HG03045 (cell line): ENCODE measurements around the gene TRIM7.

Source experiments
- ATAC-seq: cut with Tn5 transposase; IDR thresholded peaks from one replicate; pipeline ENCODE4 v1.9.1; 2021; ENCODE audit warnings: mild to moderate bottlenecking, moderate library complexity; ENCODE audit not compliant: unreplicated experiment

TRIM7 gene

GRCh38 chr5:181204826-181205760 lies at the start of gene TRIM7:
TSS of gene TRIM7 (minus strand) at chr5:181205196. CDS start at chr5:181205110, 86 bp downstream.
- ATAC-seq = no peak

DNA sequence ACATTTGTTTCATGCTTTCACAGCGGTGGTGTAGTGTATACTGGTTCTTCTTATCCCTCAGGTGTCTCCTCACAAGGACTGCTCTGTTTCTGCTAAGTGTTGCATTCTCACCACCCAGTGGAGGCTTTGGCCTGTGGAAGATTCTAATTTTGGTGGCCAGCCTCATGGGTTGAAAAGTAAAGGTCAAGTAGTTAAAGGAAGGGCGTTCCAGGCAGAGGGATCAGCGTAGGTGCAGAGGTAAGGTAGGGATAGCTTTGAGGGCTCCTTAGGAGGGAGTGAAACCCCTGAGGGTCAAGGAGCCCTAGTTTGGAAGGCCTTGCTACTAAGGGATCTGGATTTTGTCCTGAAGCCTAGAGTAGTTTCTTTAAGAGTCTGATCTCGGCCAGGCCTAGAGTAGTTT lies 43.3 kb upstream of the TRIM7 start:
- no peak for ATAC-seq

DNA sequence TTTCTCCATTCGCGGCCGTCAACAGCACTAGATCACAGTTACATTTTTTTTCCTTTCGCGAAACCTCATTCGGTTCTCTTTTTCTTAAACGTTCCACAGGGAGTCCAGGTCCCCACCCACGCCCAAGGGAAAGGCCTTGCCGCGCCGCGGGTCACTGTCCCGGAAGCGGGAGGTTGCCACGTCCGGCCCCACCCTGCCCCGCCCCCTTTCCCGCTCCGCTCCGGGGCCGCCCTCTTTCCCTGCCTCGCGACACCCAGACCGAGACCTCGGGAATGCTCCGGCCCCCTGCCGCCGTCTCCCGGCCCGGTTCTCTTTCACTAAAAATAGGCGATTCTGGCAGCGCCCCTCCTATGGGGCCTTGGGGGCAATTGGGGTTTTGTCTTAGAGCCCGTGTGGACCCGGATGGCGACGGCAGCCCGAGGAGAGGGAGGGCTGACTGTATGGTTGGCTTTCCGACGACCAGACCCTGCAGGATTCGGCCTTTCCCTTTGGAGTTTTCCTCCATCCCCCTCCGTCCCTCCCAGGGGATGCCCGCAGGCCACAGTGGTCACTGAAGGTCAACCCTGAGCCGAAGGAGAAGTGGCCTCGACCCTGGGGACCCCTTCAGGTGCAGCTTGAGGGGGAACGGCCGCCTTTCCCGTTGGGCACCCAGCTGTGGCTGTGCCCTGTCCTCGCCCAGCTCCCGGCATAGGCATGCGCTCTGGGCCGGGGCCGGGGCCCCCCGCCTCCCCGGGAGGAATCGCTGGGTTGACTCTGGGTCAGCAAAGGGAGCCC lies 41.5 kb upstream of the TRIM7 start:
- ATAC-seq = peak; percentile 62

- ATAC-seq = peak; percentile 4
Measured at GRCh38 chr5:181245427-181246275, 40.7 kb upstream of the TRIM7 start.

DNA sequence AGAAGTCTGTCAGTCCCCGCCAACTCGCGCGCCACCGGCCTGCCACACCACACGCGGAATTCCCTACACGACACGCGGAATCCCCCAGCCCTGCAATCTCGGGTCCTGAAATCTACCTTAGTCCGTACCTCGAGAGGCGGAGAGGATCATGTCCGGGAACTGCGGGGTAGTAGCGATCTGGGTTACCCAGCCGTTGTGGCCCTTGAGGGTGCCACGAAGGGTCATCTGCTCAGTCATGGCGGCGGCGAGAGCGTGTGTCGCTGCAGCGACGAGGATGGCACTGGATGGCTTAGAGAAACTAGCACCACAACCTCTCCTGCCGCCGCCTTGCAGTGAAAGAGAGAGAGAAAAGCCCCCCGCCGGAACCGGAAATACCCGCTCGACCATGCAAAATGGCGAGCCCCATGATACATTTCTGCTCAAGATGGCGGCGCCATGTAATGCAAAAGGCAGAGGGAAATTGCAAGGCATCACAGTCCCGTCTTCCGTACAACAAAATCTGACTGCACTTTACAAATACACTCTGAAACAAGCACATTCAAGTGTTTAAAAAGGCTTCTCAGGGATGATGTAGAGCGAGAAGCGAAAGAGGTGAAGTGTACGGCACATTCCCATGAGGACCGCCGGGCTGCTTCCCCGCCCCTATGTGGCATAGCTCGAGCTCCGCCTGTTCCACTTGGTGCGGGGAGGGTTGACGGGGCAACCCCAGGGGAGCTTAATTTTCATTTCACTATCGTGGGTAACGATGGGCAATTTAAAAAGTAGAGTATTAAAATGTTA lies 38.8 kb upstream of the TRIM7 start, which contains the start of gene RACK1:
Gene RACK1, minus strand, starts transcription at position 343 of the 780 bp plus-strand sequence. Its CDS starts 106 bp downstream, at position 237.
- peak; percentile 55 for ATAC-seq

DNA sequence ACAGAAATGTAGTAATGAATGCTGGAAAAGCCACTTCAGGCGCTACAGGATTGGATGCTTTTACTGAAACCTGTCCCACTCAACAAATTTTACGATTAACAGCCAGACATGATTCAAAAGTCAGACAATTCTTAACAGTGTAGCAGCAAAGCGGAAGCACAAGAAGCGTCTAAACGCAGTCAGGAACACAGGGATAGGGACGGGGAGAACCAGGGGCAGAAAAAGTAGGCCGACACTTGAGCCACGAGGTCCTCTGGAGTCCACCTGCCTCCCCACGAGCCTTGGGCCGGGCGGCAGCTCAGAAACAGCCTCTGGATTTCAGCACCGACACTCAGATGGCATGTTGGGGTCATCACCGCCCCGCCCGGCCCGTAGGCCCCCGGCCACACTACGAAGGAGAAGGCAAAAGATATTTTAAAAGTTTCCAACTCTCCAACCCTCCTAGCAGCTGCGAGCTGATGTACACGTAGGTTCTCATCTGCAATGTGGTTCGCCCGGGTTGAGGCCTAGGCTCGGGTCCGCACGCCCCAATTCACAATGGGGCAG lies 38.1 kb upstream of the TRIM7 start:
- ATAC-seq = no peak

GRCh38 chr5:181242031-181242451 lies 37.0 kb upstream of the TRIM7 start:
- ATAC-seq = no peak

GRCh38 chr5:181241393-181241975 lies 36.5 kb upstream of the TRIM7 start:
- no peak for ATAC-seq

DNA sequence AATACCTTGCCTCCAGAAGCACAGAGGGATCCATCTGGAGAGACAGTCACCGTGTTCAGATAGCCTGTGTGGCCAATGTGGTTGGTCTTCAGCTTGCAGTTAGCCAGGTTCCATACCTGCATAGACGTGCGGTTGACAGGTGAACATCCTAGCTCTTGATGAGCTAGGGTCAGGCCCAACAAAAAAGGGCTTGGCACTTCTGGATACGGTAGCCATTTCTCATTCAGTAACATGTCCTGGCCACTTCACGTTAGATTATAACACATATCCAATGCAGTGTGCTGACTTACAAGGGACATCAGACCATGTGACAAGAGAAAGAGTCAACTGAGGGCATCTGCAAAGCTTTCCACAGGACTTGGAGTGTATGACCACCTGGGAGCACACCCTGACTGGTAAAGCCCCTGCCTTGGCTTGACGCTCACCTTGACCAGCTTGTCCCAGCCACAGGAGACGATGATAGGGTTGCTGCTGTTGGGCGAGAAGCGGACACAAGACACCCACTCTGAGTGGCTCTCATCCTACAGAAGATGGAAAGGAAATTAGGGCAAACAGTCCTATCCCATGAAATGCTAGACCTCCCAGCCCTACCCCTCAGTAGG lies 34.2 kb upstream of the TRIM7 start:
- no peak for ATAC-seq

GRCh38 chr5:181237729-181238385 lies 32.9 kb upstream of the TRIM7 start:
- no peak for ATAC-seq

GRCh38 chr5:181236954-181237641 lies 32.1 kb upstream of the TRIM7 start:
- no peak for ATAC-seq

DNA sequence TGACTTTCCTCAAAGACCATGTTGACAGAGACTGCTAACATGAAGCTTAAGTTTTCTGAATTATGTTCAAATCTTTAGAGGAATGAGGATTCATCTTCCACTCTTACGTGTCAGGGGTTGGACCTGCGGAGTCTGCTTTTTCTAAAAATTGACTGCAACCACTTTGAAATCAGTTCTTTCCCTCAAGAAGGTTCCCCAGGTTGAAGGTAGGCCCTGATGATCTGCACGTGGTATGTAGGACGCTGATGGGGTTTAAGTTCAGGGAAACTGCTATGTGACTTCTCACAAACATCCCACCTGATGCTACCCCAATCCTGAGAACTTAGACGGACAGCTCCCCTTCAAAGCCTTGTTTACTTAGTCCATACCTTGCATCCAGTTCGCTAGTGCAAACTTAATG lies 31.5 kb upstream of the TRIM7 start:
- ATAC-seq = no peak

GRCh38 chr5:181235689-181236366 lies 30.8 kb upstream of the TRIM7 start:
- no peak for ATAC-seq

- ATAC-seq = no peak
Measured at GRCh38 chr5:181235323-181235688, 30.3 kb upstream of the TRIM7 start.

GRCh38 chr5:181234455-181235306 lies 29.7 kb upstream of the TRIM7 start:
- ATAC-seq = no peak

DNA sequence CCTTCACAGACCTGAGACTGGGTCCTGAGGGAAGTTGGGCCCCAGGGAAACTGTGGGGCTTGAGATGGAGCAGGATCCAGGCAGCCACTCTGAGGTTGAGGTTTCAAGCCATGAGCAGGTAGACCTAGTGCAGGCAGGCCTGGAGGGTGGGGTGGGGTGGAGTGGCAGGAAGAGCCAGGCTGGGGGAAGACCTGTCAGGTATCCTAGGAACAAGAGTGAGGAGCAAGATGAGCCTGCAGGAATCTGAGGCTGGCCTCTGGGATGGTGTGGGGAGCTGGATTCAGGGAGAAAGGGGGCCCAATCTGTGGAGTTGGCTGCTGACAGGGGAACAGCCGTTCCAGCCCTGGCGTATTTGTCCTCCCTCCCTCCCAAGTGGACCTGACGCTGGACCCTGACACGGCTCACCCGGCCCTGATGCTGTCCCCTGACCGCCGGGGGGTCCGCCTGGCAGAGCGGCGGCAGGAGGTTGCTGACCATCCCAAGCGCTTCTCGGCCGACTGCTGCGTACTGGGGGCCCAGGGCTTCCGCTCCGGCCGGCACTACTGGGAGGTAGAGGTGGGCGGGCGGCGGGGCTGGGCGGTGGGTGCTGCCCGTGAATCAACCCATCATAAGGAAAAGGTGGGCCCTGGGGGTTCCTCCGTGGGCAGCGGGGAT lies 28.9 kb upstream of the TRIM7 start:
- no peak for ATAC-seq
